Body of pancreas (tissue), 4 donors: ENCODE measurements around the gene GPRC5D. TPM values are rescaled to one million over a fixed set of nuclear protein-coding genes. Genes with fewer than 3 reads are reported as not detected.

Experiments used
- ATAC-seq: fragments of 150-250 bp; one replicate; pipeline ENCODE4 v1.9.1; 2016
- DNase-seq, 4 donors: peaks; one replicate each; pipeline ENCODE4 v3.0.0-alpha.2; 2019
- H3K27ac ChIP-seq, 4 donors: fragments of 200-600 bp; sonication (generic); 1 replicate in 3 of 4; 2 replicates in 1 of 4; pipeline versions ENCODE4 v1.5.1 to v1.6.1; 2016 to 2019; ENCODE audit warnings: mild to moderate bottlenecking in 1 of 4, mixed read lengths in 1 of 4, moderate library complexity in 1 of 4
- H3K27me3 ChIP-seq, 2 donors: fragments of 200-600 bp; sonication (generic); one replicate each; pipeline ENCODE4 v1.6.0; 2016; ENCODE audit warnings: mild to moderate bottlenecking in 1 of 2
- H3K36me3 ChIP-seq, 2 donors: fragments of 200-600 bp; sonication (generic); replicated peaks in 1 of 2; 2 replicates each; pipeline ENCODE4 v1.5.1; 2016; ENCODE audit warnings: low read depth in 2 of 2; ENCODE audit not compliant: insufficient read depth in 1 of 2
- H3K4me1 ChIP-seq: fragments of 200-600 bp; sonication (generic); one replicate; pipeline ENCODE4 v1.6.0; 2016
- H3K4me3 ChIP-seq, 2 donors: fragments of 200-600 bp; sonication (generic); 1 replicate in 1 of 2; 2 replicates in 1 of 2; pipeline ENCODE4 v1.5.1; 2016 to 2019
- H3K9me3 ChIP-seq, 3 donors: fragments of 200-600 bp; sonication (generic); 1 replicate in 2 of 3; 2 replicates in 1 of 3; pipeline ENCODE4 v1.5.1; 2016
- POLR2A ChIP-seq, 3 donors: fragments of 450-650 bp; IDR thresholded peaks; one replicate each; pipeline ENCODE4 v1.6.1; 2016; ENCODE audit warnings: antibody characterized with exemption in 3 of 3, mild to moderate bottlenecking in 2 of 3
- WGBS, 2 donors: methylation state at CpG; one replicate each; pipeline ENCODE4 v1.1.5; 2017; 5-methylcytosine and 5-hydroxymethylcytosine counted together
- intact Hi-C: fragments of 100-400 bp; cut with DNase I; formaldehyde crosslinking; loops from one replicate; pipeline ENCODE4 v1.15.1; 2023
- total RNA-seq, 2 donors: library from RNA; depleted of rRNA; stranded (reverse); fragments of >200 nt; gene quantifications; one replicate each; pipeline ENCODE4 v1.1.0, GENCODE V29; 2016
- TF ChIP-seq, protein P1 (sequence below), 7 experiments: fragments of 450-650 bp in 4 of 7; fragments of 200-600 bp in 3 of 7; sonication (generic) in 3 of 7; IDR thresholded peaks; one replicate each; pipeline ENCODE4 v1.5.1; 2016 to 2019; ENCODE audit warnings: antibody characterized with exemption in 7 of 7

GPRC5D gene
- total RNA-seq: not detected

DNA sequence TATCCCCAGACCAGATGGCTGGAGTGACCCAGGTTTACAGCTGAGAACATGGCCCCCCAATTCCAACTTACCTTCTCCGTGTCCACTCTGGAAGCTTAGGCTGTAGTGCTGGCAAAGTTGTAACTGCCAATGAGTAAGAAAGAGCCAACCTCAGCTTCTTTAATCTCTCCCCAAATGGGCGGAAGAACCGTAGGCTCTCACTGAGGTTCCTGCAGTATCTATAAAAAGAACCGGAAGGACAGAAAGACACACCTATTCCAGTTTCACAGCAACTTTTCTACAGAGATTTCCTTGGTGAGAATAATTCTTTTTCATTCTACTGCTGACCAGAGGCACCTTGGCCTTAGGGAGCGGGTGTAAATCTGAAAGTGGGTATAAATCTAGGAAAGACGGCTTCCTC is at the start of gene GPRC5D:
Gene GPRC5D, minus strand, starts transcription at position 135 of the 400 bp plus-strand sequence. CDS start 1,786 bp downstream, outside the sequence.
- Histone ChIP-seq H3K9me3 (no peaks in the 10 kb centered on the region), H3K4me3 (no peak within 1 kb of the TSS), H3K27me3 (no peaks in the 10 kb centered on the region), H3K36me3 (peaks cover 0 to 1% of the 10 kb centered on the region in 2 donors), H3K4me1 (peaks cover 18% of the 10 kb centered on the region), H3K27ac (no peak within 1 kb of the TSS)
- no peak for TF ChIP-seq POLR2A (IDR thresholded peaks at IDR 0.05)
- TF ChIP-seq, protein P1, sequence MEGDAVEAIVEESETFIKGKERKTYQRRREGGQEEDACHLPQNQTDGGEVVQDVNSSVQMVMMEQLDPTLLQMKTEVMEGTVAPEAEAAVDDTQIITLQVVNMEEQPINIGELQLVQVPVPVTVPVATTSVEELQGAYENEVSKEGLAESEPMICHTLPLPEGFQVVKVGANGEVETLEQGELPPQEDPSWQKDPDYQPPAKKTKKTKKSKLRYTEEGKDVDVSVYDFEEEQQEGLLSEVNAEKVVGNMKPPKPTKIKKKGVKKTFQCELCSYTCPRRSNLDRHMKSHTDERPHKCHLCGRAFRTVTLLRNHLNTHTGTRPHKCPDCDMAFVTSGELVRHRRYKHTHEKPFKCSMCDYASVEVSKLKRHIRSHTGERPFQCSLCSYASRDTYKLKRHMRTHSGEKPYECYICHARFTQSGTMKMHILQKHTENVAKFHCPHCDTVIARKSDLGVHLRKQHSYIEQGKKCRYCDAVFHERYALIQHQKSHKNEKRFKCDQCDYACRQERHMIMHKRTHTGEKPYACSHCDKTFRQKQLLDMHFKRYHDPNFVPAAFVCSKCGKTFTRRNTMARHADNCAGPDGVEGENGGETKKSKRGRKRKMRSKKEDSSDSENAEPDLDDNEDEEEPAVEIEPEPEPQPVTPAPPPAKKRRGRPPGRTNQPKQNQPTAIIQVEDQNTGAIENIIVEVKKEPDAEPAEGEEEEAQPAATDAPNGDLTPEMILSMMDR (IDR thresholded peaks at IDR 0.05): no peak
- intact Hi-C loops: no loop called here
- 95 to 97% methylated on average over 6 of the region's 6 CpGs for WGBS, 2 donors
- ATAC-seq (no peak), DNase-seq (no peak)

- TF ChIP-seq, protein P1 (IDR thresholded peaks at IDR 0.05): no peak
- TF ChIP-seq POLR2A (IDR thresholded peaks at IDR 0.05): no peak
- Histone ChIP-seq H3K36me3 (no peaks in the 10 kb centered on the region), H3K27me3 (no peaks in the 10 kb centered on the region), H3K27ac (peak overlapping the region in 3 of 4 donors; percentile 80 to 96 (median 86)), H3K4me1 (peaks cover 54% of the 10 kb centered on the region), H3K4me3 (peak overlapping the region in 1 of 2 donors; percentile 48), H3K9me3 (no peaks in the 10 kb centered on the region)
- DNase-seq (no peak), ATAC-seq (no peak)
- WGBS, 2 donors: 40 to 73% methylated on average over 14 to 16 of the region's 16 CpGs
- intact Hi-C loops: no loop called here
Measured at GRCh38 chr12:13001775-13002040, 49.7 kb upstream of the GPRC5D start.

DNA sequence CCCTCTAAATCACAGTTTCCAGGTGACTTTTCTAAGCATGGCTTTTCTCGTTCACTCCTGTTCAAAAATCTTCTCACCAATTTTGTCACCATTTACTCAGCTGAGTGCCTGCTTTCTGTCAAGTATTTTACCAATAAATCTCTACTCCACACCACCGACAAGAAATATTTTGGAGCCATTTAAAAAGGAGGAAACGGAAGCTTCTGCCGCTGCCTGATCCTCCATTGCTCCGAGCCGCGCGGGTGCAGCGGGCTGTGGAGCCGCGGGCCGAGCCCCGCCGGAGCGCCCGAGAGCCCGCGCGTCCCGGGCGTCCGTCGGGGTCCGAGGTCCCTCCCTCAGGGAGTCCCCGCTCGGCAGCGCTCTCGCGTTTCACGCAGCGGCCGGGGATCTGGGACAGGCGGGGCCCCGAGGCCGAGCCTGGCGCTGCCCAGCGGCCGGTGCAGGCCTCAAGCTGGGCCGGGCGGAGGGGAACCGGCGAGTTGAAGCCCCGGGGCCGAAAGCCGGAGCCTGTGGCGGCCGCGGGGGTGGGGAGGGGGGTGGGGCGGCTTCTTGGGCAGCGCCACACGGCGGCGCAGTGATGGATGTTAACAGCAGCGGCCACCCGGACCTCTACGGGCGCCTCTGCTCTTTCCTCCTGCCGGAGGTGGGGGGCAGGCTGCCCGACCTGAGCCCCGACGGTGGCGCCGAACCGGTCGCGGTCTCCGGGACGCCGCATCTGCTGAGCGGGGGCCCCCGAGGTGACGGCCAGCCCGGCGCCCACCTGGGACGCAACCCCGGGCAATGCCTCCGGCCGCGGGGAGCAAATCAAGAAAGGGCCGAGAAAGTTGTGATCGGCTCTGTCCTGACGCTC is 49.2 kb upstream of the GPRC5D start:
- WGBS, 2 donors: 1% methylated on average over 8 to 68 of the region's 82 CpGs
- peak overlapping the region; percentile 77 to 96 (median 83) for H3K27ac ChIP-seq
- ATAC-seq (peak; percentile 37), DNase-seq (peak; percentile 52 to 68 (median 59))
- no peaks in the 10 kb centered on the region for H3K27me3 ChIP-seq
- peaks cover 53% of the 10 kb centered on the region for H3K4me1 ChIP-seq
- TF ChIP-seq, protein P1 (IDR thresholded peaks at IDR 0.05): peak in 6 of 7 experiments; percentile 12 to 35 (median 22)
- TF ChIP-seq POLR2A (IDR thresholded peaks at IDR 0.05): no peak
- no peaks in the 10 kb centered on the region for H3K36me3 ChIP-seq
- intact Hi-C loops: no loop called here
- peak overlapping the region; percentile 13 to 48 for H3K4me3 ChIP-seq
- no peaks in the 10 kb centered on the region for H3K9me3 ChIP-seq

GRCh38 chr12:13000616-13000924 is 48.6 kb upstream of the GPRC5D start:
- intact Hi-C loops: no loop called here

More at GRCh38 chr12:13000616-13000924, 48.6 kb upstream of the GPRC5D start:
- H3K4me1 ChIP-seq: peaks cover 52% of the 10 kb centered on the region
- H3K9me3 ChIP-seq: no peaks in the 10 kb centered on the region
- DNase-seq (peak in 1 of 4 donors; percentile 53), ATAC-seq (peak; percentile 19)
- WGBS, 2 donors: 1 to 2% methylated on average over 9 to 16 of the region's 16 CpGs
- H3K36me3 ChIP-seq: no peaks in the 10 kb centered on the region
- TF ChIP-seq, protein P1 (IDR thresholded peaks at IDR 0.05): peak in 1 of 7 experiments; percentile 3
- peak in 1 of 3 donors; percentile 14 for TF ChIP-seq POLR2A (IDR thresholded peaks at IDR 0.05)
- H3K4me3 ChIP-seq: peak overlapping the region; percentile 13 to 48
- no peaks in the 10 kb centered on the region for H3K27me3 ChIP-seq
- peak overlapping the region; percentile 77 to 96 (median 83) for H3K27ac ChIP-seq
